GM23338 (cell line): ENCODE measurements around the gene PXYLP1. TPM values are rescaled to one million over a fixed set of nuclear protein-coding genes. Genes with fewer than 3 reads are reported as not detected.

Experiments
- ATAC-seq: fragments of 200-7000 bp; cut with Tn5 transposase; 3 replicates; pipeline ENCODE4 v1.9.1; 2020
- DNase-seq: peaks from one replicate; pipeline ENCODE4 v3.0.0-alpha.2; 2015; ENCODE audit warnings: low spot score
- H2AFZ ChIP-seq: fragments of 200-600 bp; sonication (generic); 2 replicates; pipeline ENCODE4 v1.8.0; 2016; ENCODE audit warnings: antibody characterized with exemption, mild to moderate bottlenecking, moderate library complexity
- H3F3A ChIP-seq: fragments of 200-600 bp; sonication (generic); replicated peaks from 2 replicates; pipeline ENCODE4 v1.8.0; 2017; ENCODE audit warnings: antibody characterized with exemption, mixed run types, low read depth
- H3K27ac ChIP-seq: fragments of 200-600 bp; sonication (generic); 2 replicates; pipeline ENCODE4 v1.6.1; 2016; ENCODE audit warnings: low read depth
- H3K27me3 ChIP-seq: fragments of 200-600 bp; sonication (generic); 2 replicates; pipeline ENCODE4 v1.8.0; 2016; ENCODE audit warnings: mild to moderate bottlenecking, mixed run types, moderate library complexity; ENCODE audit not compliant: insufficient read depth
- H3K36me3 ChIP-seq: fragments of 200-600 bp; sonication (generic); 2 replicates; pipeline ENCODE4 v1.8.0; 2016; ENCODE audit warnings: mild to moderate bottlenecking; ENCODE audit not compliant: insufficient read depth
- H3K4me1 ChIP-seq: fragments of 200-600 bp; sonication (generic); 2 replicates; pipeline ENCODE4 v1.8.0; 2016; ENCODE audit warnings: mild to moderate bottlenecking, moderate library complexity; ENCODE audit not compliant: insufficient read depth
- H3K4me2 ChIP-seq: fragments of 200-600 bp; sonication (generic); 2 replicates; pipeline ENCODE4 v1.7.1; 2017; ENCODE audit warnings: mixed run types
- H3K4me3 ChIP-seq: fragments of 200-600 bp; sonication (generic); 2 replicates; pipeline ENCODE4 v1.6.1; 2016; ENCODE audit warnings: mixed run types
- H3K79me2 ChIP-seq: fragments of 200-600 bp; sonication (generic); replicated peaks from 2 replicates; pipeline ENCODE4 v1.8.0; 2017; ENCODE audit warnings: mild to moderate bottlenecking; ENCODE audit not compliant: insufficient read depth
- H3K9me2 ChIP-seq: fragments of 200-600 bp; sonication (generic); 2 replicates; pipeline ENCODE4 v1.8.0; 2017; ENCODE audit not compliant: insufficient read depth
- H4K20me1 ChIP-seq: fragments of 200-600 bp; sonication (generic); replicated peaks from 2 replicates; pipeline ENCODE4 v1.8.0; 2017; ENCODE audit warnings: mild to moderate bottlenecking; ENCODE audit not compliant: insufficient read depth
- H3K27ac Mint-ChIP-seq: 2 replicates; pipeline ENCODE4 v1.8.0; 2020; ENCODE audit warnings: inconsistent platforms, mild to moderate bottlenecking, moderate library complexity, mixed read lengths
- H3K27me3 Mint-ChIP-seq: 3 replicates; pipeline ENCODE4 v1.8.0; 2022; ENCODE audit warnings: low read depth, mild to moderate bottlenecking, moderate library complexity, mixed read lengths, inconsistent platforms; ENCODE audit not compliant: insufficient read depth, poor library complexity
- H3K36me3 Mint-ChIP-seq: 3 replicates; pipeline ENCODE4 v1.8.0; 2021; ENCODE audit warnings: low read depth, mild to moderate bottlenecking, inconsistent platforms, moderate library complexity, mixed read lengths
- H3K4me1 Mint-ChIP-seq: 3 replicates; pipeline ENCODE4 v1.8.0; 2020; ENCODE audit warnings: mild to moderate bottlenecking, inconsistent platforms, mixed read lengths
- H3K4me3 Mint-ChIP-seq: 3 replicates; pipeline ENCODE4 v1.8.0; 2021; ENCODE audit warnings: moderate library complexity, mild to moderate bottlenecking, inconsistent platforms, mixed read lengths
- H3K9me3 Mint-ChIP-seq: 3 replicates; pipeline ENCODE4 v1.8.0; 2020; ENCODE audit warnings: moderate library complexity, mild to moderate bottlenecking, inconsistent platforms, mixed read lengths
- CREB1 ChIP-seq: fragments of 250-450 bp; sonication (Bioruptor Pico); IDR thresholded peaks from 2 replicates; pipeline ENCODE4 v1.5.0; 2020; ENCODE audit warnings: low read depth, mild to moderate bottlenecking, moderate library complexity
- EZH2 ChIP-seq: fragments of 200-600 bp; sonication (generic); IDR thresholded peaks from one replicate; pipeline ENCODE4 v1.8.0; 2017; ENCODE audit warnings: antibody characterized with exemption, mild to moderate bottlenecking, low read depth; ENCODE audit not compliant: unreplicated experiment
- EZH2phosphoT487 ChIP-seq: fragments of 200-600 bp; sonication (generic); IDR thresholded peaks from one replicate; pipeline ENCODE4 v1.8.1; 2018; ENCODE audit warnings: antibody characterized with exemption; ENCODE audit not compliant: unreplicated experiment
- NANOG ChIP-seq: IDR thresholded peaks from 2 replicates; pipeline ENCODE4 v1.6.1; 2016; ENCODE audit warnings: antibody characterized with exemption, borderline replicate concordance
- POLR2AphosphoS5 ChIP-seq: IDR thresholded peaks from 2 replicates; pipeline ENCODE4 v1.6.1; 2016; ENCODE audit warnings: antibody characterized with exemption, low read depth
- STAT1 ChIP-seq: IDR thresholded peaks from one replicate; pipeline ENCODE4 v1.6.1; 2016; ENCODE audit warnings: antibody characterized with exemption; ENCODE audit not compliant: unreplicated experiment
- polyA plus RNA-seq: library from polyadenylated mRNA; unstranded; fragments of >200 nt; fragmentation: Nextera tagmentation; extraction: Ambion mirVana; gene quantifications from 2 replicates; pipeline ENCODE4 v1.2.1, GENCODE V29; 2016
- total RNA-seq: library from RNA; depleted of rRNA; stranded (reverse); fragments of >200 nt; shearing (Covaris generic); gene quantifications from 2 replicates; pipeline ENCODE4 v1.2.3, GENCODE V29; 2014
- TF ChIP-seq, protein P1 (sequence below): fragments of 250-450 bp; sonication (Bioruptor Pico); IDR thresholded peaks from 2 replicates; pipeline ENCODE4 v1.5.0; 2020; ENCODE audit warnings: mild to moderate bottlenecking, moderate library complexity
- TF ChIP-seq, protein P2 (sequence below): IDR thresholded peaks from 2 replicates; pipeline ENCODE4 v1.6.1; 2016; ENCODE audit warnings: antibody characterized with exemption
- TF ChIP-seq, protein P3 (sequence below): IDR thresholded peaks from one replicate; pipeline ENCODE4 v1.6.1; 2018; ENCODE audit warnings: antibody characterized with exemption; ENCODE audit not compliant: unreplicated experiment

PXYLP1 gene
- total and polyA plus RNA-seq, 2 experiments from 2014 or later = 8.9 to 20.1 TPM

DNA sequence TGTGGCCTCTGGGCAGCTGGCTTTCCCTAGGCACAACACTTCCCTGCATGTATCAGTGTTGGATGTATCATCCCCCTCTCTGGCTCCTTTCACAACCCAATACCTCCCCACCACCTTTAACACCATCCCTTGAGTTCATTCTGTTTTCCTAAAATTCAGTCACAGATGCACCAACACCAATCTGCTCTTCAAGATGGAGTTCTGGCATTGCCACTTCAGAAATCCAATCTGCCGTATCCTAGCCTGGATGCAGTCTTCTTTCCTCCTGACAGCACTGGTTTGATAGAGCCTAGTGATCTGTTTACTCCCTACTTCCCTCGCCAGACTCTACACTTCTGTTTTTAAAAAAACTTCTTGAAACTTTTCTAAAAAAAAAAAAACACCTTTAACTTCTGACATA is 21.7 kb downstream of the PXYLP1 start:
- no peaks in the 10 kb centered on the region for H3K9me3 Mint-ChIP-seq
- no peak for DNase-seq
- no peaks in the 10 kb centered on the region for H4K20me1 ChIP-seq

More for the DNA sequence above, 21.7 kb downstream of the PXYLP1 start:
- no peak for TF ChIP-seq POLR2AphosphoS5
- TF ChIP-seq, protein P1, sequence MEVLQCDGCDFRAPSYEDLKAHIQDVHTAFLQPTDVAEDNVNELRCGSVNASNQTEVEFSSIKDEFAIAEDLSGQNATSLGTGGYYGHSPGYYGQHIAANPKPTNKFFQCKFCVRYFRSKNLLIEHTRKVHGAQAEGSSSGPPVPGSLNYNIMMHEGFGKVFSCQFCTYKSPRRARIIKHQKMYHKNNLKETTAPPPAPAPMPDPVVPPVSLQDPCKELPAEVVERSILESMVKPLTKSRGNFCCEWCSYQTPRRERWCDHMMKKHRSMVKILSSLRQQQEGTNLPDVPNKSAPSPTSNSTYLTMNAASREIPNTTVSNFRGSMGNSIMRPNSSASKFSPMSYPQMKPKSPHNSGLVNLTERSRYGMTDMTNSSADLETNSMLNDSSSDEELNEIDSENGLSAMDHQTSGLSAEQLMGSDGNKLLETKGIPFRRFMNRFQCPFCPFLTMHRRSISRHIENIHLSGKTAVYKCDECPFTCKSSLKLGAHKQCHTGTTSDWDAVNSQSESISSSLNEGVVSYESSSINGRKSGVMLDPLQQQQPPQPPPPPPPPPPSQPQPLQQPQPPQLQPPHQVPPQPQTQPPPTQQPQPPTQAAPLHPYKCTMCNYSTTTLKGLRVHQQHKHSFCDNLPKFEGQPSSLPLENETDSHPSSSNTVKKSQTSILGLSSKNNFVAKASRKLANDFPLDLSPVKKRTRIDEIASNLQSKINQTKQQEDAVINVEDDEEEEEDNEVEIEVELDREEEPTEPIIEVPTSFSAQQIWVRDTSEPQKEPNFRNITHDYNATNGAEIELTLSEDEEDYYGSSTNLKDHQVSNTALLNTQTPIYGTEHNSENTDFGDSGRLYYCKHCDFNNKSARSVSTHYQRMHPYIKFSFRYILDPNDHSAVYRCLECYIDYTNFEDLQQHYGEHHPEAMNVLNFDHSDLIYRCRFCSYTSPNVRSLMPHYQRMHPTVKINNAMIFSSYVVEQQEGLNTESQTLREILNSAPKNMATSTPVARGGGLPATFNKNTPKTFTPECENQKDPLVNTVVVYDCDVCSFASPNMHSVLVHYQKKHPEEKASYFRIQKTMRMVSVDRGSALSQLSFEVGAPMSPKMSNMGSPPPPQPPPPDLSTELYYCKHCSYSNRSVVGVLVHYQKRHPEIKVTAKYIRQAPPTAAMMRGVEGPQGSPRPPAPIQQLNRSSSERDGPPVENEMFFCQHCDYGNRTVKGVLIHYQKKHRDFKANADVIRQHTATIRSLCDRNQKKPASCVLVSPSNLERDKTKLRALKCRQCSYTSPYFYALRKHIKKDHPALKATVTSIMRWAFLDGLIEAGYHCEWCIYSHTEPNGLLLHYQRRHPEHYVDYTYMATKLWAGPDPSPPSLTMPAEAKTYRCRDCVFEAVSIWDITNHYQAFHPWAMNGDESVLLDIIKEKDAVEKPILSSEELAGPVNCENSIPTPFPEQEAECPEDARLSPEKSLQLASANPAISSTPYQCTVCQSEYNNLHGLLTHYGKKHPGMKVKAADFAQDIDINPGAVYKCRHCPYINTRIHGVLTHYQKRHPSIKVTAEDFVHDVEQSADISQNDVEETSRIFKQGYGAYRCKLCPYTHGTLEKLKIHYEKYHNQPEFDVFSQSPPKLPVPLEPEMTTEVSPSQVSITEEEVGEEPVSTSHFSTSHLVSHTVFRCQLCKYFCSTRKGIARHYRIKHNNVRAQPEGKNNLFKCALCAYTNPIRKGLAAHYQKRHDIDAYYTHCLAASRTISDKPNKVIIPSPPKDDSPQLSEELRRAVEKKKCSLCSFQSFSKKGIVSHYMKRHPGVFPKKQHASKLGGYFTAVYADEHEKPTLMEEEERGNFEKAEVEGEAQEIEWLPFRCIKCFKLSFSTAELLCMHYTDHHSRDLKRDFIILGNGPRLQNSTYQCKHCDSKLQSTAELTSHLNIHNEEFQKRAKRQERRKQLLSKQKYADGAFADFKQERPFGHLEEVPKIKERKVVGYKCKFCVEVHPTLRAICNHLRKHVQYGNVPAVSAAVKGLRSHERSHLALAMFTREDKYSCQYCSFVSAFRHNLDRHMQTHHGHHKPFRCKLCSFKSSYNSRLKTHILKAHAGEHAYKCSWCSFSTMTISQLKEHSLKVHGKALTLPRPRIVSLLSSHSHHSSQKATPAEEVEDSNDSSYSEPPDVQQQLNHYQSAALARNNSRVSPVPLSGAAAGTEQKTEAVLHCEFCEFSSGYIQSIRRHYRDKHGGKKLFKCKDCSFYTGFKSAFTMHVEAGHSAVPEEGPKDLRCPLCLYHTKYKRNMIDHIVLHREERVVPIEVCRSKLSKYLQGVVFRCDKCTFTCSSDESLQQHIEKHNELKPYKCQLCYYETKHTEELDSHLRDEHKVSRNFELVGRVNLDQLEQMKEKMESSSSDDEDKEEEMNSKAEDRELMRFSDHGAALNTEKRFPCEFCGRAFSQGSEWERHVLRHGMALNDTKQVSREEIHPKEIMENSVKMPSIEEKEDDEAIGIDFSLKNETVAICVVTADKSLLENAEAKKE (CRISPR knock-in tag) = no peak
- TF ChIP-seq, protein P2, sequence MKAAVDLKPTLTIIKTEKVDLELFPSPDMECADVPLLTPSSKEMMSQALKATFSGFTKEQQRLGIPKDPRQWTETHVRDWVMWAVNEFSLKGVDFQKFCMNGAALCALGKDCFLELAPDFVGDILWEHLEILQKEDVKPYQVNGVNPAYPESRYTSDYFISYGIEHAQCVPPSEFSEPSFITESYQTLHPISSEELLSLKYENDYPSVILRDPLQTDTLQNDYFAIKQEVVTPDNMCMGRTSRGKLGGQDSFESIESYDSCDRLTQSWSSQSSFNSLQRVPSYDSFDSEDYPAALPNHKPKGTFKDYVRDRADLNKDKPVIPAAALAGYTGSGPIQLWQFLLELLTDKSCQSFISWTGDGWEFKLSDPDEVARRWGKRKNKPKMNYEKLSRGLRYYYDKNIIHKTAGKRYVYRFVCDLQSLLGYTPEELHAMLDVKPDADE = no peak
- no peak for TF ChIP-seq EZH2
- no peak for TF ChIP-seq CREB1 (CRISPR knock-in tag)
- TF ChIP-seq STAT1 = no peak
- no peak for TF ChIP-seq EZH2phosphoT487
- TF ChIP-seq NANOG = no peak
- TF ChIP-seq, protein P3, sequence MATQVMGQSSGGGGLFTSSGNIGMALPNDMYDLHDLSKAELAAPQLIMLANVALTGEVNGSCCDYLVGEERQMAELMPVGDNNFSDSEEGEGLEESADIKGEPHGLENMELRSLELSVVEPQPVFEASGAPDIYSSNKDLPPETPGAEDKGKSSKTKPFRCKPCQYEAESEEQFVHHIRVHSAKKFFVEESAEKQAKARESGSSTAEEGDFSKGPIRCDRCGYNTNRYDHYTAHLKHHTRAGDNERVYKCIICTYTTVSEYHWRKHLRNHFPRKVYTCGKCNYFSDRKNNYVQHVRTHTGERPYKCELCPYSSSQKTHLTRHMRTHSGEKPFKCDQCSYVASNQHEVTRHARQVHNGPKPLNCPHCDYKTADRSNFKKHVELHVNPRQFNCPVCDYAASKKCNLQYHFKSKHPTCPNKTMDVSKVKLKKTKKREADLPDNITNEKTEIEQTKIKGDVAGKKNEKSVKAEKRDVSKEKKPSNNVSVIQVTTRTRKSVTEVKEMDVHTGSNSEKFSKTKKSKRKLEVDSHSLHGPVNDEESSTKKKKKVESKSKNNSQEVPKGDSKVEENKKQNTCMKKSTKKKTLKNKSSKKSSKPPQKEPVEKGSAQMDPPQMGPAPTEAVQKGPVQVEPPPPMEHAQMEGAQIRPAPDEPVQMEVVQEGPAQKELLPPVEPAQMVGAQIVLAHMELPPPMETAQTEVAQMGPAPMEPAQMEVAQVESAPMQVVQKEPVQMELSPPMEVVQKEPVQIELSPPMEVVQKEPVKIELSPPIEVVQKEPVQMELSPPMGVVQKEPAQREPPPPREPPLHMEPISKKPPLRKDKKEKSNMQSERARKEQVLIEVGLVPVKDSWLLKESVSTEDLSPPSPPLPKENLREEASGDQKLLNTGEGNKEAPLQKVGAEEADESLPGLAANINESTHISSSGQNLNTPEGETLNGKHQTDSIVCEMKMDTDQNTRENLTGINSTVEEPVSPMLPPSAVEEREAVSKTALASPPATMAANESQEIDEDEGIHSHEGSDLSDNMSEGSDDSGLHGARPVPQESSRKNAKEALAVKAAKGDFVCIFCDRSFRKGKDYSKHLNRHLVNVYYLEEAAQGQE = no peak
- Histone ChIP-seq H3F3A (no peaks in the 10 kb centered on the region), H3K27ac (no peak overlapping the region), H3K4me3 (no peak overlapping the region), H3K36me3 (no peaks in the 10 kb centered on the region), H3K4me2 (no peak overlapping the region), H3K9me2 (0 out of 2 replicates have a peak, but pooled peaks cover 5% of the 10 kb centered on the region), H3K79me2 (no peaks in the 10 kb centered on the region), H3K27me3 (no peaks in the 10 kb centered on the region), H3K4me1 (no peaks in the 10 kb centered on the region), H2AFZ (no peak overlapping the region)
- H3K27ac Mint-ChIP-seq = no peak overlapping the region
- no peak for ATAC-seq
- no peak overlapping the region for H3K4me3 Mint-ChIP-seq
- H3K36me3 Mint-ChIP-seq = no peaks in the 10 kb centered on the region
- H3K27me3 Mint-ChIP-seq = peaks cover 8% of the 10 kb centered on the region
- peaks cover 18% of the 10 kb centered on the region for H3K4me1 Mint-ChIP-seq
